Endodermal cell (in vitro differentiated cells): ENCODE measurements around the gene SLX9. TPM values are rescaled to one million over a fixed set of nuclear protein-coding genes. Genes with fewer than 3 reads are reported as not detected.

Experiments used
- DNase-seq: peaks from one replicate; pipeline ENCODE4 v3.0.0-alpha.2; 2017
- H3K27ac ChIP-seq: 2 replicates; pipeline ENCODE4 v1.5.1; 2013; ENCODE audit warnings: mild to moderate bottlenecking, low read depth, low read length, moderate library complexity
- H3K27me3 ChIP-seq: 2 replicates; pipeline ENCODE4 v1.6.1; 2013; ENCODE audit warnings: mild to moderate bottlenecking, low read length, moderate library complexity; ENCODE audit not compliant: insufficient read depth, control insufficient read depth, poor library complexity, severe bottlenecking
- H3K36me3 ChIP-seq: 2 replicates; pipeline ENCODE4 v1.7.0; 2013; ENCODE audit warnings: mild to moderate bottlenecking, low read length, moderate library complexity; ENCODE audit not compliant: control insufficient read depth, insufficient read depth
- H3K4me1 ChIP-seq: one replicate; pipeline ENCODE4 v1.7.0; 2013; ENCODE audit warnings: low read length; ENCODE audit not compliant: control insufficient read depth, insufficient read depth
- H3K4me3 ChIP-seq: 2 replicates; pipeline ENCODE4 v1.5.1; 2013; ENCODE audit warnings: mild to moderate bottlenecking, low read length, moderate library complexity
- H3K9ac ChIP-seq: 2 replicates; pipeline ENCODE4 v1.6.1; 2013; ENCODE audit warnings: mild to moderate bottlenecking, low read length, moderate library complexity; ENCODE audit not compliant: poor library complexity, severe bottlenecking; ENCODE audit errors: extremely low read depth
- H3K9me3 ChIP-seq: 2 replicates; pipeline ENCODE4 v1.6.1; 2013; ENCODE audit warnings: mild to moderate bottlenecking, low read length, moderate library complexity; ENCODE audit not compliant: control insufficient read depth
- H3K27ac Mint-ChIP-seq: 2 replicates; pipeline ENCODE4 v1.8.0; 2020; ENCODE audit warnings: mixed read lengths
- H3K27me3 Mint-ChIP-seq: 2 replicates; pipeline ENCODE4 v1.8.0; 2021; ENCODE audit warnings: mild to moderate bottlenecking, mixed read lengths; ENCODE audit not compliant: insufficient read depth
- H3K36me3 Mint-ChIP-seq: 2 replicates; pipeline ENCODE4 v1.8.0; 2020; ENCODE audit warnings: low read depth, mixed read lengths
- H3K4me1 Mint-ChIP-seq: 2 replicates; pipeline ENCODE4 v1.8.0; 2020; ENCODE audit warnings: mixed read lengths
- H3K4me3 Mint-ChIP-seq: 2 replicates; pipeline ENCODE4 v1.8.0; 2020; ENCODE audit warnings: mild to moderate bottlenecking, moderate library complexity, mixed read lengths
- H3K9me3 Mint-ChIP-seq: 2 replicates; pipeline ENCODE4 v1.8.0; 2020; ENCODE audit warnings: mild to moderate bottlenecking, mixed read lengths
- WGBS, 2 experiments: methylation state at CpG; one replicate each; pipeline versions ENCODE4 v1.1.5 to v1.1.7; 2013; ENCODE audit warnings: missing lambda C conversion rate in 2 of 2, mixed read lengths in 1 of 2; ENCODE audit not compliant: insufficient coverage in 1 of 2, insufficient read length in 1 of 2; 5-methylcytosine and 5-hydroxymethylcytosine counted together
- total RNA-seq, 2 donors: library from RNA; stranded (reverse); fragmentation: NEBNext Ultra II Directional in 1 of 2; extraction: Animal tissue kit (Norgen Biotek cat#: 25700) in 1 of 2; gene quantifications; 2 replicates in 1 of 2; 3 replicates in 1 of 2; pipeline ENCODE4 v1.2.1, GENCODE V29; 2021
- TF ChIP-seq, protein P1 (sequence below): fragments of 200-600 bp; sonication (generic); conservative IDR thresholded peaks from 2 replicates; pipeline ENCODE4 v1.5.0; 2021; ENCODE audit warnings: antibody characterized with exemption, mild to moderate bottlenecking

SLX9 gene
- total RNA-seq, 2 donors from 2014 or later = 38.0 to 48.9 TPM

GRCh38 chr21:44934797-44935532 is 4.9 kb upstream of the SLX9 start:
- no peaks in the 10 kb centered on the region for H3K9me3 ChIP-seq
- H3K9ac ChIP-seq = no peak overlapping the region
- no peaks in the 10 kb centered on the region for H3K36me3 Mint-ChIP-seq
- H3K4me3 ChIP-seq = no peak overlapping the region
- peaks cover 49% of the 10 kb centered on the region for H3K27me3 Mint-ChIP-seq
- H3K36me3 ChIP-seq = no peaks in the 10 kb centered on the region
- H3K4me3 Mint-ChIP-seq = no peak overlapping the region
- peaks cover 6% of the 10 kb centered on the region for H3K4me1 Mint-ChIP-seq
- H3K4me1 ChIP-seq = peaks cover 3% of the 10 kb centered on the region
- TF ChIP-seq, protein P1, sequence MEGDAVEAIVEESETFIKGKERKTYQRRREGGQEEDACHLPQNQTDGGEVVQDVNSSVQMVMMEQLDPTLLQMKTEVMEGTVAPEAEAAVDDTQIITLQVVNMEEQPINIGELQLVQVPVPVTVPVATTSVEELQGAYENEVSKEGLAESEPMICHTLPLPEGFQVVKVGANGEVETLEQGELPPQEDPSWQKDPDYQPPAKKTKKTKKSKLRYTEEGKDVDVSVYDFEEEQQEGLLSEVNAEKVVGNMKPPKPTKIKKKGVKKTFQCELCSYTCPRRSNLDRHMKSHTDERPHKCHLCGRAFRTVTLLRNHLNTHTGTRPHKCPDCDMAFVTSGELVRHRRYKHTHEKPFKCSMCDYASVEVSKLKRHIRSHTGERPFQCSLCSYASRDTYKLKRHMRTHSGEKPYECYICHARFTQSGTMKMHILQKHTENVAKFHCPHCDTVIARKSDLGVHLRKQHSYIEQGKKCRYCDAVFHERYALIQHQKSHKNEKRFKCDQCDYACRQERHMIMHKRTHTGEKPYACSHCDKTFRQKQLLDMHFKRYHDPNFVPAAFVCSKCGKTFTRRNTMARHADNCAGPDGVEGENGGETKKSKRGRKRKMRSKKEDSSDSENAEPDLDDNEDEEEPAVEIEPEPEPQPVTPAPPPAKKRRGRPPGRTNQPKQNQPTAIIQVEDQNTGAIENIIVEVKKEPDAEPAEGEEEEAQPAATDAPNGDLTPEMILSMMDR = no peak
- no peak for DNase-seq
- no peak overlapping the region for H3K27ac Mint-ChIP-seq
- WGBS, 2 experiments = 89 to 90% methylated on average over 5 to 9 of the region's 9 CpGs
- peaks cover 49% of the 10 kb centered on the region for H3K27me3 ChIP-seq
- no peak overlapping the region for H3K27ac ChIP-seq
- H3K9me3 Mint-ChIP-seq = no peaks in the 10 kb centered on the region

GRCh38 chr21:44935533-44935927 is 4.3 kb upstream of the SLX9 start:
- 92 to 95% methylated on average over 10 of the region's 10 CpGs for WGBS, 2 experiments
- H3K36me3 Mint-ChIP-seq = no peaks in the 10 kb centered on the region
- H3K36me3 ChIP-seq = no peaks in the 10 kb centered on the region
- H3K4me3 Mint-ChIP-seq = no peak overlapping the region
- H3K27me3 Mint-ChIP-seq = peaks cover 43% of the 10 kb centered on the region
- peaks cover 44% of the 10 kb centered on the region for H3K27me3 ChIP-seq
- H3K27ac Mint-ChIP-seq = no peak overlapping the region
- H3K4me1 Mint-ChIP-seq = peaks cover 4% of the 10 kb centered on the region
- TF ChIP-seq, protein P1 = no peak
- no peaks in the 10 kb centered on the region for H3K9me3 Mint-ChIP-seq
- H3K9ac ChIP-seq = no peak overlapping the region
- H3K9me3 ChIP-seq = no peaks in the 10 kb centered on the region
- H3K4me1 ChIP-seq = peaks cover 3% of the 10 kb centered on the region
- no peak overlapping the region for H3K27ac ChIP-seq
- DNase-seq = peak; percentile 41
- H3K4me3 ChIP-seq = no peak overlapping the region

DNA sequence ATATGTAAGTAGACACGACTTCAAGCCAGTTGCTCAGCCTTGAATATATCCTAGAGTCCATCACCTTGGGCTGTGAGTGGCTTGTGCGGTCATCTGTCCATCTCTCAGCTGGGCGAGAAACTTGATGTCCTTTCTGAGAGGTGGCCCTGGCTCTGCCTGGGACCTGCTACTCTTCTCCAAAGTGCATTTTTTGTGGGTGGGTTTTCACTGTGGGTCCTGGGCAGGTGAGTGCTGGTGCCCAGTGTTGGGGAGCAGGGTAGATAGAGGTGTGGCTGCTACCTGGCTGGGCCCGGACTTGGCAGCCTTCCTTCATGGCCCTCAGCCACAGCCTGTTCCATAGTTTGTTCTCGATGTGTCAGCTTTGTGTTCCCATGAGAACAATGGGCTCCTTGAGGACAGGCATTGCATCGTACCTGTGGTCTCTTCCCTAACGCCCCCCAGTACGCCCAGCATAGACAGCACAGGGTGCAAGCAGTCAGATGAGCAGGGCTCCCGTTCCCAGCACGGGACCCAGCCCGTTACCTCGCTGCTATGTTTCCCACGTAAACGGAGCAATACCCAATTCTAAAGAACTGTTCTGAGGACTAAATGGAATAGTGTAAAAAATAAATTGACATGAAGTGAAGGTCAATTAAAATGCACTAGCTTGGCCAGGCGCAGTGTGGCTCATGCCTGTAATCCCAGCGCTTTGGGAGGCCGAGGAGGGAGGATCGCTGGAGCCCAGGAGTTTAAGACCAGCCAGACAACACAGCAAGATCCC is 877 bp upstream of the SLX9 start:
- Histone ChIP-seq H3K36me3 (peaks cover 11% of the 10 kb centered on the region), H3K9ac (peak overlapping the region; percentile 61), H3K27ac (no peak overlapping the region), H3K27me3 (peaks cover 10% of the 10 kb centered on the region), H3K9me3 (no peaks in the 10 kb centered on the region), H3K4me3 (peak overlapping the region; percentile 96), H3K4me1 (peaks cover 7% of the 10 kb centered on the region)
- TF ChIP-seq, protein P1 = no peak
- Mint-ChIP-seq H3K4me1 (peaks cover 13% of the 10 kb centered on the region), H3K4me3 (peak overlapping the region; percentile 87), H3K9me3 (no peaks in the 10 kb centered on the region), H3K27me3 (peaks cover 13% of the 10 kb centered on the region), H3K36me3 (peaks cover 12% of the 10 kb centered on the region), H3K27ac (peak overlapping the region; percentile 94)
- DNase-seq = no peak
- WGBS, 2 experiments = 86% methylated on average over 16 to 18 of the region's 18 CpGs
